22Rv1 (cell line): ENCODE results near the gene ACSS2.

Experiments
- CTCF ChIP-seq: fragments of 450-650 bp; IDR thresholded peaks from 2 replicates; pipeline ENCODE4 v1.5.1; 2017; ENCODE audit warnings: mild to moderate bottlenecking
- ZFX ChIP-seq: fragments of 450-650 bp; IDR thresholded peaks from 2 replicates; pipeline ENCODE4 v1.6.1; 2017; ENCODE audit warnings: antibody characterized with exemption, borderline replicate concordance

DNA sequence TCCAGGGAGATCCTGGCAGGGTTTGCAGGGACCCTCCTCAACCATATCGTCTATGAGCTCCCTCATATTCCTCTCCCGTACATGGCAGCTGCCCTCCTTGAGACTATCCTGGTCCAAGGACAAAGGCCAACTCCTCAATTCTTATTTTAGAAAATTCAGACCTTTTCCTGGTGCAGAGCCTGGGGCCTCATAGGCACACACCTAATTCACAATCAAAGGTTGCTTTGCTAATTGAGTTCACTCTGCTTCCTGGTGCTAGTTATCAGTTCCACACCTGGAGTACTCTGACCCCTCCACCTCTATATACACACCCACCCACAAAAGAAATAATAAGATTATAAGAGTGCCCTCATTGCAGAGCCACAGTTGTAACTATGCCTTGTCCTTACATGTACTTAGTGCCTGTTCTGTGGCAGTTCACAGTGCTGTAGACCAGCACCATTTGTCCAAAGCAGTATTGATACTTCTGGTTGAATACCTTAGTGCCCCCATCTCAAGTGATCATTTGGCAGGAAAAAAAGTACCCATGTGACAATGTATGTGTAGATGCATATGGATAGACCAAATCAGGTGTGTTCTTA is 40.5 kb downstream of the ACSS2 start:
- TF ChIP-seq CTCF (no peak), ZFX (no peak)
